IMR-90 (cell line): ENCODE measurements around the gene S100A8. TPM values are rescaled to one million over a fixed set of nuclear protein-coding genes. Genes with fewer than 3 reads are reported as not detected.

Experiments
- microRNA-seq, 2 experiments: library from miRNA; stranded (forward) in 1 of 2; unstranded in 1 of 2; fragments of 10-50 nt in 1 of 2; fragments of <30 nt in 1 of 2; gene quantifications in 1 of 2; microRNA quantifications in 1 of 2; one replicate each; pipeline versions ENCODE3 to v1.1.0; 2013 to 2020; ENCODE audit not compliant: insufficient read depth in 1 of 2, insufficient read length in 1 of 2, unreplicated experiment in 1 of 2
- polyA plus RNA-seq, 3 experiments: library from polyadenylated mRNA; depleted of rRNA; stranded (reverse); fragments of >200 nt; gene quantifications; 2 replicates each; pipeline ENCODE4 v1.2.3, GENCODE V29; 2012; ENCODE audit warnings: low replicate concordance in 1 of 3
- small RNA-seq, 5 experiments: library from RNA; depleted of rRNA; stranded (forward); fragments of <200 nt; gene quantifications; one replicate each; pipeline ENCODE3, GENCODE V24; 2012
- total RNA-seq: library from RNA; depleted of rRNA; stranded (reverse); fragments of >200 nt; gene quantifications from 2 replicates; pipeline ENCODE4 v1.2.3, GENCODE V29; 2012; rRNA removed

Gene S100A8
- total and polyA plus RNA-seq, 2 of the 4 experiments (the other 2 are of a cell fraction), result not detected

Small RNAs within 50 kb of the gene (microRNA-seq; reads per million reads assigned to microRNA genes)
- not detected for gene S100A15A (ENCODE audit: insufficient read depth, insufficient read length)

Small RNAs within 50 kb of the gene (small RNA-seq; reads per million reads assigned to genes)
- gene S100A15A, result 0 reads per million in 5 experiments

Other genes starting within 250 kb of the S100A8 start
- not detected in 2 replicates for gene SPRR2G, start 240.2 kb downstream of the S100A8 start, total RNA-seq
- gene SPRR2G, start 240.2 kb downstream of the S100A8 start, polyA plus RNA-seq (2012; rRNA removed), result not detected in 2 replicates
- not detected in 2 replicates for gene LELP1, start 187.6 kb downstream of the S100A8 start, total RNA-seq
- not detected in 2 replicates for gene LELP1, start 187.6 kb downstream of the S100A8 start, polyA plus RNA-seq (2012; rRNA removed)
- gene PRR9, start 173.5 kb downstream of the S100A8 start, total RNA-seq, result not detected in 2 replicates
- gene PRR9, start 173.5 kb downstream of the S100A8 start, polyA plus RNA-seq (2012; rRNA removed), result not detected in 2 replicates
- gene LORICRIN, start 131.4 kb downstream of the S100A8 start, total RNA-seq, result not detected in 2 replicates
- not detected in 2 replicates for gene LORICRIN, start 131.4 kb downstream of the S100A8 start, polyA plus RNA-seq (2012; rRNA removed)
- gene PGLYRP3, start 78.1 kb downstream of the S100A8 start, total RNA-seq, result not detected in 2 replicates
- not detected in 2 replicates for gene PGLYRP3, start 78.1 kb downstream of the S100A8 start, polyA plus RNA-seq (2012; rRNA removed)
- gene PGLYRP4, start 42.2 kb downstream of the S100A8 start, total RNA-seq, result not detected in 2 replicates
- gene PGLYRP4, start 42.2 kb downstream of the S100A8 start, polyA plus RNA-seq (2012; rRNA removed), result not detected in 2 replicates
- gene S100A9, start 33.2 kb downstream of the S100A8 start, total RNA-seq, result not detected in 2 replicates
- gene S100A9, start 33.2 kb downstream of the S100A8 start, polyA plus RNA-seq (2012; rRNA removed), result not detected in 2 replicates
- not detected in 2 replicates for gene S100A12, start 15.5 kb downstream of the S100A8 start, total RNA-seq
- not detected in 2 replicates for gene S100A12, start 15.5 kb downstream of the S100A8 start, polyA plus RNA-seq (2012; rRNA removed)
- not detected in 2 replicates for gene S100A7A, start 25.4 kb upstream of the S100A8 start, total RNA-seq
- gene S100A7A, start 25.4 kb upstream of the S100A8 start, polyA plus RNA-seq (2012; rRNA removed), result not detected in 2 replicates
- gene S100A7, start 69.6 kb upstream of the S100A8 start, total RNA-seq, result not detected in 2 replicates
- not detected in 2 replicates for gene S100A7, start 69.6 kb upstream of the S100A8 start, polyA plus RNA-seq (2012; rRNA removed)
- gene S100A6, start 144.9 kb upstream of the S100A8 start, total RNA-seq, result 373 and 555 TPM in 2 replicates
- 1,755 and 2,394 TPM in 2 replicates for gene S100A6, start 144.9 kb upstream of the S100A8 start, polyA plus RNA-seq (2012; rRNA removed)
- gene S100A5, start 149.9 kb upstream of the S100A8 start, total RNA-seq, result 0.56 TPM in 1 of 2 replicates, not detected in the other
- 0.27 and 0.55 TPM in 2 replicates for gene S100A5, start 149.9 kb upstream of the S100A8 start, polyA plus RNA-seq (2012; rRNA removed)
- 5.6 and 7.5 TPM in 2 replicates for gene S100A4, start 154.7 kb upstream of the S100A8 start, total RNA-seq
- 15.0 and 16.6 TPM in 2 replicates for gene S100A4, start 154.7 kb upstream of the S100A8 start, polyA plus RNA-seq (2012; rRNA removed)
- gene S100A3, start 158.2 kb upstream of the S100A8 start, total RNA-seq, result 1.4 and 2.9 TPM in 2 replicates
- 4.5 and 6.2 TPM in 2 replicates for gene S100A3, start 158.2 kb upstream of the S100A8 start, polyA plus RNA-seq (2012; rRNA removed)
- 3.6 and 4.4 TPM in 2 replicates for gene S100A2, start 174.8 kb upstream of the S100A8 start, total RNA-seq
- 7.9 and 9.5 TPM in 2 replicates for gene S100A2, start 174.8 kb upstream of the S100A8 start, polyA plus RNA-seq (2012; rRNA removed)
- 201 and 226 TPM in 2 replicates for gene S100A16, start 222.1 kb upstream of the S100A8 start, total RNA-seq
- 515 and 543 TPM in 2 replicates for gene S100A16, start 222.1 kb upstream of the S100A8 start, polyA plus RNA-seq (2012; rRNA removed)
- not detected in 2 replicates for gene S100A14, start 225.3 kb upstream of the S100A8 start, total RNA-seq
- 0.10 and 0.14 TPM in 2 replicates for gene S100A14, start 225.3 kb upstream of the S100A8 start, polyA plus RNA-seq (2012; rRNA removed)
- gene S100A13, start 236.4 kb upstream of the S100A8 start, total RNA-seq, result 122 and 225 TPM in 2 replicates
- 468 and 529 TPM in 2 replicates for gene S100A13, start 236.4 kb upstream of the S100A8 start, polyA plus RNA-seq (2012; rRNA removed)
- 0.18 TPM in 1 of 2 replicates, not detected in the other for gene S100A1, start 237.4 kb upstream of the S100A8 start, total RNA-seq
- gene S100A1, start 237.4 kb upstream of the S100A8 start, polyA plus RNA-seq (2012; rRNA removed), result 0.29 and 0.59 TPM in 2 replicates
- 33.9 and 38.9 TPM in 2 replicates for gene CHTOP, start 243.0 kb upstream of the S100A8 start, total RNA-seq
- gene CHTOP, start 243.0 kb upstream of the S100A8 start, polyA plus RNA-seq (2012; rRNA removed), result 49.3 and 50.8 TPM in 2 replicates